Left kidney (tissue), 2 donors: ENCODE measurements around the gene MTFP1. TPM values are rescaled to one million over a fixed set of nuclear protein-coding genes. Genes with fewer than 3 reads are reported as not detected.
"Not testable (repeated sequence)": the region's sequence is repeated elsewhere in the genome, so short reads cannot be mapped to it uniquely, and the experiment has no call there.

Source experiments
- DNase-seq: peaks from one replicate; pipeline ENCODE4 v3.0.0-alpha.2; 2013
- polyA plus RNA-seq: library from polyadenylated mRNA; unstranded; fragments of 120-200 nt; gene quantifications from one replicate; pipeline ENCODE4 v1.2.1, GENCODE V29; 2013; ENCODE audit not compliant: insufficient read length

The MTFP1 gene
- polyA plus RNA-seq, 1 donor, result 7.8 TPM

- no peak for DNase-seq
Measured at GRCh38 chr22:30400159-30400558, 25.4 kb upstream of the MTFP1 start.

GRCh38 chr22:30401024-30401423 lies 24.5 kb upstream of the MTFP1 start:
- DNase-seq, result not testable (repeated sequence)

- DNase-seq, result no peak
Measured at GRCh38 chr22:30402028-30402765, 23.4 kb upstream of the MTFP1 start.

- not testable (repeated sequence) for DNase-seq
Measured at GRCh38 chr22:30402766-30403104, 22.8 kb upstream of the MTFP1 start.

- no peak for DNase-seq
Measured at GRCh38 chr22:30404307-30404706, 21.3 kb upstream of the MTFP1 start.

- no peak for DNase-seq
Measured at GRCh38 chr22:30405731-30406130, 19.8 kb upstream of the MTFP1 start.

- no peak for DNase-seq
Measured at GRCh38 chr22:30406400-30406799, 19.2 kb upstream of the MTFP1 start.

- DNase-seq, result no peak
Measured at GRCh38 chr22:30408388-30409102, 17.0 kb upstream of the MTFP1 start.

- DNase-seq, result no peak
Measured at GRCh38 chr22:30411780-30412179, 13.8 kb upstream of the MTFP1 start.

GRCh38 chr22:30413001-30413400 lies 12.6 kb upstream of the MTFP1 start:
- no peak for DNase-seq

GRCh38 chr22:30413745-30414524 lies 11.6 kb upstream of the MTFP1 start:
- DNase-seq, result no peak

- no peak for DNase-seq
Measured at GRCh38 chr22:30414525-30415047, 11.0 kb upstream of the MTFP1 start.

- DNase-seq, result no peak
Measured at GRCh38 chr22:30416403-30416802, 9.2 kb upstream of the MTFP1 start.

- no peak for DNase-seq
Measured at GRCh38 chr22:30416837-30417236, 8.7 kb upstream of the MTFP1 start.

- no peak for DNase-seq
Measured at GRCh38 chr22:30420347-30421125, 5.0 kb upstream of the MTFP1 start.

- no peak for DNase-seq
Measured at GRCh38 chr22:30421695-30422480, 3.7 kb upstream of the MTFP1 start.

- no peak for DNase-seq
Measured at GRCh38 chr22:30422481-30423300, 2.9 kb upstream of the MTFP1 start.

- DNase-seq, result no peak
Measured at GRCh38 chr22:30423301-30423958, 2.1 kb upstream of the MTFP1 start.

- peak; percentile 100 for DNase-seq
Measured at GRCh38 chr22:30423959-30424533, 1.5 kb upstream of the MTFP1 start.
